Spleen (tissue), 11 donors: ENCODE measurements around the gene PRDM13. TPM values are rescaled to one million over a fixed set of nuclear protein-coding genes. Genes with fewer than 3 reads are reported as not detected.
A peak's percentile ranks its signal among the peaks of the same experiment; 100 is the strongest.

Experiments
- DNase-seq: peaks from one replicate; pipeline ENCODE4 v3.0.0-alpha.2; 2020
- H3K27ac ChIP-seq, 8 donors: fragments of 200-600 bp; sonication (generic) in 7 of 8; 1 replicate in 4 of 8; 2 replicates in 4 of 8; pipeline versions ENCODE4 v1.5.0 to v1.8.0; 2016 to 2021; ENCODE audit warnings: inconsistent platforms in 4 of 8, mild to moderate bottlenecking in 4 of 8, moderate library complexity in 1 of 8
- H3K27me3 ChIP-seq, 7 donors: fragments of 200-600 bp; sonication (generic) in 6 of 7; replicated peaks in 1 of 7; 1 replicate in 4 of 7; 2 replicates in 3 of 7; pipeline versions ENCODE4 v1.5.0 to v1.8.0; 2016 to 2021; ENCODE audit warnings: inconsistent platforms in 3 of 7, mild to moderate bottlenecking in 1 of 7
- H3K36me3 ChIP-seq, 6 donors: fragments of 200-600 bp; sonication (generic) in 5 of 6; 1 replicate in 4 of 6; 2 replicates in 2 of 6; pipeline versions ENCODE4 v1.5.0 to v1.8.0; 2016 to 2021; ENCODE audit warnings: inconsistent platforms in 2 of 6
- H3K4me1 ChIP-seq, 6 donors: fragments of 200-600 bp; sonication (generic) in 5 of 6; 1 replicate in 3 of 6; 2 replicates in 3 of 6; pipeline versions ENCODE4 v1.5.0 to v1.8.0; 2016 to 2021; ENCODE audit warnings: inconsistent platforms in 3 of 6
- H3K4me3 ChIP-seq, 8 donors: fragments of 200-600 bp; sonication (generic) in 7 of 8; 1 replicate in 4 of 8; 2 replicates in 4 of 8; pipeline versions ENCODE4 v1.5.0 to v1.8.0; 2016 to 2021; ENCODE audit warnings: inconsistent platforms in 4 of 8, mild to moderate bottlenecking in 4 of 8, moderate library complexity in 2 of 8
- H3K9me3 ChIP-seq, 8 donors: fragments of 200-600 bp; sonication (generic) in 7 of 8; 1 replicate in 4 of 8; 2 replicates in 4 of 8; pipeline versions ENCODE4 v1.5.0 to v1.8.0; 2016 to 2021; ENCODE audit warnings: inconsistent platforms in 4 of 8
- CTCF ChIP-seq, 11 experiments: fragments of 200-600 bp in 7 of 11; fragments of 450-650 bp in 4 of 11; sonication (generic) in 4 of 11; IDR thresholded peaks in 8 of 11; conservative IDR thresholded peaks in 3 of 11; 1 replicate in 7 of 11; 2 replicates in 4 of 11; pipeline versions ENCODE4 v1.4.0 to v1.8.0; 2016 to 2021; ENCODE audit warnings: antibody characterized with exemption in 11 of 11, inconsistent platforms in 4 of 11, mild to moderate bottlenecking in 1 of 11
- POLR2A ChIP-seq, 3 donors: fragments of 450-650 bp; IDR thresholded peaks; one replicate each; pipeline ENCODE4 v1.5.1; 2017; ENCODE audit warnings: antibody characterized with exemption in 3 of 3, mild to moderate bottlenecking in 1 of 3
- POLR2AphosphoS5 ChIP-seq, 3 donors: sonication (generic); formaldehyde crosslinking; IDR thresholded peaks; one replicate each; pipeline ENCODE4 v1.5.1; 2017; ENCODE audit warnings: antibody characterized with exemption in 3 of 3
- WGBS, 5 donors: extraction: QIAGEN DNeasy Blood & Tissue Kit in 3 of 5; methylation state at CpG; one replicate each; pipeline versions ENCODE4 v1.1.5 to v1.1.7; 2013 to 2018; 5-methylcytosine and 5-hydroxymethylcytosine counted together
- intact Hi-C: fragments of 100-400 bp; cut with DNase I; formaldehyde crosslinking; loops from one replicate; pipeline ENCODE4 v1.15.0; 2023; ENCODE audit warnings: low total_unique reads
- polyA plus RNA-seq, 3 donors: library from polyadenylated mRNA; stranded (reverse); fragments of 200-250 nt; gene quantifications; one replicate each; pipeline ENCODE4 v1.2.1, GENCODE V29; 2013
- total RNA-seq, 7 donors: library from RNA; depleted of rRNA in 3 of 7; stranded (reverse); fragments of >200 nt in 3 of 7; fragmentation: NEBNext Ultra II Directional in 4 of 7; extraction: Animal tissue kit (Norgen Biotek cat#: 25700) in 4 of 7; gene quantifications; one replicate each; pipeline versions ENCODE4 v1.1.0 to v1.2.1, GENCODE V29; 2016 to 2021
- donor health status: healthy with polysubstance abuse.
- donor health status: DM: no; HTN: no; CAD: no; lungs with moderate emphysema.
- donor health status: DM: no; HTN: no; CAD: no.
- donor health status: Bipolar disorder and iron deficiency.
- donor health status: healthy.
- donor health status: DM: no; HTN: no; CAD: no.
- donor health status: DM: yes; HTN: yes; CAD: no.

Gene PRDM13
- total and polyA plus RNA-seq, 10 donors = 0.02 TPM; not detected in 9

GRCh38 chr6:99589907-99590493, 16.6 kb upstream of the PRDM13 start:
- intact Hi-C loops = loop anchor here (10.0 kb wide), 1 partner anchor 155 kb away; no protein-coding TSS in a partner anchor

GRCh38 chr6:99590728-99591672, 15.6 kb upstream of the PRDM13 start:
- peaks cover 0 to 12% (median 2%) of the 10 kb centered on the region in 8 donors for H3K9me3 ChIP-seq
- no peak overlapping the region for H3K27ac ChIP-seq
- TF ChIP-seq CTCF (IDR thresholded peaks at IDR 0.05 in 8 of 11, conservative IDR thresholded peaks at IDR 0.05 in 3 of 11) = no peak
- no peak for TF ChIP-seq POLR2A (IDR thresholded peaks at IDR 0.05)
- TF ChIP-seq POLR2AphosphoS5 (IDR thresholded peaks at IDR 0.05) = no peak
- peaks cover 11 to 85% (median 76%) of the 10 kb centered on the region in 7 donors for H3K27me3 ChIP-seq
- H3K4me3 ChIP-seq = peak overlapping the region in 5 of 8 donors; percentile 6 to 58 (median 12)
- peak; percentile 69 for DNase-seq
- H3K36me3 ChIP-seq = no peaks in the 10 kb centered on the region
- intact Hi-C loops = loop anchor here (10.0 kb wide), 1 partner anchor 154 kb away; no protein-coding TSS in a partner anchor
- H3K4me1 ChIP-seq = peaks cover 16 to 39% (median 31%) of the 10 kb centered on the region in 6 donors
- 3 to 8% (median 5%) methylated on average over 53 to 63 of the region's 63 CpGs for WGBS, 5 donors

More at GRCh38 chr6:99589907-99590493, 16.6 kb upstream of the PRDM13 start:
- TF ChIP-seq POLR2AphosphoS5 (IDR thresholded peaks at IDR 0.05) (no peak), POLR2A (IDR thresholded peaks at IDR 0.05) (no peak), CTCF (IDR thresholded peaks at IDR 0.05 in 8 of 11, conservative IDR thresholded peaks at IDR 0.05 in 3 of 11) (no peak)
- Histone ChIP-seq H3K4me3 (peak overlapping the region in 1 of 8 donors; percentile 17), H3K4me1 (peaks cover 16 to 39% (median 31%) of the 10 kb centered on the region in 6 donors), H3K36me3 (no peaks in the 10 kb centered on the region), H3K27me3 (peaks cover 11 to 85% (median 68%) of the 10 kb centered on the region in 7 donors), H3K9me3 (peaks cover 0 to 7% (median 2%) of the 10 kb centered on the region in 8 donors), H3K27ac (no peak overlapping the region)
- no peak for DNase-seq
- WGBS, 5 donors = 27 to 37% (median 36%) methylated on average over 10 of the region's 10 CpGs

- H3K27me3 ChIP-seq = peaks cover 11 to 92% (median 81%) of the 10 kb centered on the region in 7 donors
Measured at GRCh38 chr6:99591673-99592364, 14.8 kb upstream of the PRDM13 start.

More at GRCh38 chr6:99591673-99592364, 14.8 kb upstream of the PRDM13 start:
- TF ChIP-seq POLR2A (IDR thresholded peaks at IDR 0.05) (no peak), POLR2AphosphoS5 (IDR thresholded peaks at IDR 0.05) (no peak), CTCF (IDR thresholded peaks at IDR 0.05 in 8 of 11, conservative IDR thresholded peaks at IDR 0.05 in 3 of 11) (no peak)
- H3K4me1 ChIP-seq = peaks cover 16 to 39% (median 31%) of the 10 kb centered on the region in 6 donors
- intact Hi-C loops = loop anchor here (10.0 kb wide), 1 partner anchor 153 kb away; no protein-coding TSS in a partner anchor
- no peak overlapping the region for H3K4me3 ChIP-seq
- no peak overlapping the region for H3K27ac ChIP-seq
- WGBS, 5 donors = 20 to 35% (median 29%) methylated on average over 6 of the region's 6 CpGs
- no peaks in the 10 kb centered on the region for H3K36me3 ChIP-seq
- H3K9me3 ChIP-seq = peaks cover 0 to 12% (median 2%) of the 10 kb centered on the region in 8 donors
- no peak for DNase-seq
